H1 (cell line): Measurements from ENCODE around the gene CDRT4. TPM values are rescaled to one million over a fixed set of nuclear protein-coding genes. Genes with fewer than 3 reads are reported as not detected.

Experiments
- polyA plus RNA-seq, 7 experiments: library from polyadenylated mRNA; depleted of rRNA in 3 of 7; stranded (reverse) in 5 of 7; unstranded in 2 of 7; fragments of >200 nt in 5 of 7; fragments of 200-250 nt in 2 of 7; gene quantifications; 1 replicate in 5 of 7; 2 replicates in 1 of 7; 4 replicates in 1 of 7; pipeline versions ENCODE4 v1.2.1 to v1.2.3, GENCODE V29; 2011 to 2013; ENCODE audit warnings: missing spikeins in 2 of 7, mixed read lengths in 2 of 7
- total RNA-seq: library from RNA; stranded (reverse); fragmentation: NEBNext Ultra II Directional; extraction: Animal tissue kit (Norgen Biotek cat#: 25700); gene quantifications from 2 replicates; pipeline ENCODE4 v1.2.1, GENCODE V29; 2021

CDRT4 gene
- total and polyA plus RNA-seq, 2 of the 8 experiments (the other 6 are each of a cell fraction or from before 2014, with no cell fraction given), result 2.6 to 5.6 TPM

Other genes starting within 250 kb of the CDRT4 start
- gene PMP22, start 202.3 kb downstream of the CDRT4 start, total RNA-seq, result 0.84 and 0.86 TPM in 2 replicates
- 4.6 and 4.9 TPM in 2 replicates for gene PMP22, start 202.3 kb downstream of the CDRT4 start, polyA plus RNA-seq (2011; rRNA removed)
- gene TEKT3, start 126.0 kb downstream of the CDRT4 start, total RNA-seq, result 1.6 and 2.2 TPM in 2 replicates
- gene TEKT3, start 126.0 kb downstream of the CDRT4 start, polyA plus RNA-seq (2011; rRNA removed), result 2.9 and 3.1 TPM in 2 replicates
- 9.6 and 10.0 TPM in 2 replicates for gene TVP23C, start 95.9 kb upstream of the CDRT4 start, total RNA-seq
- 2.9 and 3.4 TPM in 2 replicates for gene TVP23C, start 95.9 kb upstream of the CDRT4 start, polyA plus RNA-seq (2011; rRNA removed)
- not detected in 2 replicates for gene FBXW10B, start 152.1 kb upstream of the CDRT4 start, total RNA-seq
- 0.14 and 0.28 TPM in 2 replicates for gene FBXW10B, start 152.1 kb upstream of the CDRT4 start, polyA plus RNA-seq (2011; rRNA removed)
- 25.1 and 29.1 TPM in 2 replicates for gene TRIM16, start 216.7 kb upstream of the CDRT4 start, total RNA-seq
- gene TRIM16, start 216.7 kb upstream of the CDRT4 start, polyA plus RNA-seq (2011; rRNA removed), result 13.8 and 15.2 TPM in 2 replicates
- gene ZNF286A, start 232.1 kb upstream of the CDRT4 start, total RNA-seq, result 100.0 and 100 TPM in 2 replicates
- 13.7 and 18.2 TPM in 2 replicates for gene ZNF286A, start 232.1 kb upstream of the CDRT4 start, polyA plus RNA-seq (2011; rRNA removed)